GM12878 (cell line): Measurements from ENCODE around the gene CP. TPM values are rescaled to one million over a fixed set of nuclear protein-coding genes. Genes with fewer than 3 reads are reported as not detected.
"Not testable (repeated sequence)": the region's sequence is repeated elsewhere in the genome, so short reads cannot be mapped to it uniquely, and the experiment has no call there.

Experiments used
- ATAC-seq: fragments of 200-7000 bp; cut with Tn5 transposase; 3 replicates; pipeline ENCODE4 v1.9.1; 2020; ENCODE audit warnings: mild to moderate bottlenecking, moderate library complexity
- BruUV-seq: library from RNA; stranded (reverse); fragments of 400-500 nt; replicated peaks from 2 replicates; lab custom pipeline; 2021; lab: Mats Ljungman, UMichigan
- CTCF ChIA-PET: fragments of 300-600 bp; sonication (Branson Sonifier 250); formaldehyde crosslinking; extraction: SDS; loops from one replicate; lab custom pipeline; 2021; ENCODE audit warnings: inconsistent platforms; lab: Yijun Ruan, JAX
- POLR2A ChIA-PET: fragments of 350-600 bp; formaldehyde crosslinking; extraction: SDS; loops from one replicate; lab custom pipeline; 2021; ENCODE audit warnings: inconsistent platforms; lab: Charles Lee
- RAD21 ChIA-PET: fragments of 300-600 bp; sonication (Branson Sonifier 250); formaldehyde crosslinking; loops from one replicate; lab custom pipeline; 2023; ENCODE audit warnings: antibody characterized with exemption; ENCODE audit not compliant: unreplicated experiment; lab: Charles Lee
- SMC1A ChIA-PET: fragments of 300-600 bp; sonication (Branson Sonifier 250); formaldehyde crosslinking; loops from one replicate; lab custom pipeline; 2023; ENCODE audit not compliant: unreplicated experiment, uncharacterized antibody; lab: Charles Lee
- DNase-seq: peaks from one replicate; pipeline ENCODE4 v3.0.0-alpha.2; 2011; ENCODE audit warnings: low read depth, low spot score
- FAIRE-seq: peaks from 3 replicates; lab custom pipeline; 2011; peaks lifted over from hg19 to GRCh38; lab: Jason Lieb, UNC
- H2AFZ ChIP-seq: 2 replicates; pipeline ENCODE4 v1.6.0; 2011; ENCODE audit warnings: low read depth, low read length, control low read depth; ENCODE audit not compliant: control insufficient read depth
- H3K27ac ChIP-seq: 2 replicates; pipeline ENCODE4 v1.5.1; 2011; ENCODE audit warnings: control low read depth; ENCODE audit not compliant: control insufficient read depth, insufficient read depth
- H3K27me3 ChIP-seq, 2 experiments: replicated peaks in 1 of 2; 2 replicates each; pipeline versions ENCODE4 v1.6.0 to v1.6.1; 2011; ENCODE audit warnings: low read length in 1 of 2; ENCODE audit not compliant: control insufficient read depth in 2 of 2, insufficient read depth in 2 of 2
- H3K36me3 ChIP-seq, 2 experiments: 2 replicates each; pipeline ENCODE4 v1.5.1; 2011; ENCODE audit warnings: low read length in 1 of 2; ENCODE audit not compliant: control insufficient read depth in 2 of 2, insufficient read depth in 2 of 2
- H3K4me1 ChIP-seq: 2 replicates; pipeline ENCODE4 v1.6.1; 2011; ENCODE audit warnings: mild to moderate bottlenecking, low read length, moderate library complexity, mixed read lengths; ENCODE audit not compliant: control insufficient read depth, insufficient read depth
- H3K4me2 ChIP-seq: 2 replicates; pipeline ENCODE4 v1.6.0; 2011; ENCODE audit warnings: control low read depth; ENCODE audit not compliant: control insufficient read depth, insufficient read depth
- H3K4me3 ChIP-seq: fragments of 200-600 bp; sonication (generic); 2 replicates; pipeline ENCODE4 v1.5.1; 2016
- H3K79me2 ChIP-seq: 2 replicates; pipeline ENCODE4 v1.6.0; 2011; ENCODE audit warnings: low read length; ENCODE audit not compliant: control insufficient read depth, insufficient read depth
- H3K9ac ChIP-seq: 2 replicates; pipeline ENCODE4 v1.8.0; 2011; ENCODE audit warnings: low read length, control low read depth, mixed read lengths; ENCODE audit not compliant: control insufficient read depth, insufficient read depth
- H3K9me3 ChIP-seq: replicated peaks from 3 replicates; pipeline ENCODE4 v1.5.1; 2011; ENCODE audit warnings: mild to moderate bottlenecking, low read length; ENCODE audit not compliant: control insufficient read depth, insufficient read depth
- H4K20me1 ChIP-seq: 2 replicates; pipeline ENCODE4 v1.6.0; 2011; ENCODE audit not compliant: control insufficient read depth, insufficient read depth
- ATF2 ChIP-seq: IDR thresholded peaks from 2 replicates; pipeline ENCODE4 v1.6.1; 2012; ENCODE audit warnings: low read length, inconsistent platforms
- BCLAF1 ChIP-seq: fragments of 450-650 bp; IDR thresholded peaks from 2 replicates; pipeline ENCODE4 v1.6.1; 2017; ENCODE audit warnings: antibody characterized with exemption, mild to moderate bottlenecking, moderate library complexity
- HDGF ChIP-seq: fragments of 450-650 bp; IDR thresholded peaks from 2 replicates; pipeline ENCODE4 v1.6.1; 2016; ENCODE audit warnings: antibody characterized with exemption
- RAD51 ChIP-seq: fragments of 450-650 bp; IDR thresholded peaks from 2 replicates; pipeline ENCODE4 v1.6.1; 2016; ENCODE audit warnings: moderate library complexity, mild to moderate bottlenecking, inconsistent platforms
- SPI1 ChIP-seq: IDR thresholded peaks from 2 replicates; pipeline ENCODE4 v1.6.1; 2011; ENCODE audit warnings: low read depth, mild to moderate bottlenecking, low read length, moderate library complexity, borderline replicate concordance; ENCODE audit not compliant: insufficient read depth
- SRF ChIP-seq, 2 experiments: IDR thresholded peaks; 2 replicates each; pipeline ENCODE4 v1.6.1; 2011; ENCODE audit warnings: low read depth in 2 of 2, low read length in 2 of 2, mild to moderate bottlenecking in 1 of 2, moderate library complexity in 1 of 2
- TCF7 ChIP-seq: IDR thresholded peaks from 2 replicates; pipeline ENCODE4 v1.6.1; 2014; ENCODE audit warnings: antibody characterized with exemption, borderline replicate concordance
- ZNF274 ChIP-seq: IDR thresholded peaks from one replicate; pipeline ENCODE4 v1.8.0; 2011; ENCODE audit not compliant: insufficient read length, insufficient read depth
- ZNF384 ChIP-seq: IDR thresholded peaks from 2 replicates; pipeline ENCODE4 v1.6.1; 2012; ENCODE audit warnings: low read depth, mild to moderate bottlenecking, low read length, improper control_type of control experiment, borderline replicate concordance
- WGBS: methylation state at CpG from one replicate; pipeline ENCODE4 v1.1.6; 2016; ENCODE audit warnings: low lambda C conversion rate; ENCODE audit not compliant: insufficient replicate concordance, insufficient coverage; ENCODE audit errors: missing lambda C conversion rate; 5-methylcytosine and 5-hydroxymethylcytosine counted together
- in situ Hi-C: fragments of 300-500 bp; cut with MboI; formaldehyde crosslinking; loops from 9 replicates; pipeline ENCODE4 v1.14.3; 2018; ENCODE audit warnings: mixed read lengths
- intact Hi-C: fragments of 100-400 bp; cut with micrococcal nuclease; formaldehyde crosslinking; loops from one replicate; pipeline ENCODE4 v1.14.2; 2022; ENCODE audit not compliant: unreplicated experiment
- polyA plus RNA-seq, 11 experiments: library from polyadenylated mRNA; depleted of rRNA in 4 of 11; unstranded in 6 of 11; stranded (reverse) in 5 of 11; fragments of >200 nt; fragmentation: Nextera tagmentation in 4 of 11; fragmentation: Illumina TruSeq in 1 of 11; extraction: Ambion mirVana in 4 of 11; extraction: Trizol in 1 of 11; gene quantifications; 1 replicate in 1 of 11; 2 replicates in 10 of 11; pipeline versions ENCODE4 v1.2.1 to v1.2.3, GENCODE V29; 2011 to 2016; ENCODE audit warnings: inconsistent platforms in 2 of 11, missing spikeins in 2 of 11, low read depth in 1 of 11
- total RNA-seq, 4 experiments: library from RNA; depleted of rRNA in 3 of 4; stranded (reverse); fragments of >200 nt in 3 of 4; fragmentation: Illumina TruSeq in 1 of 4; extraction: Trizol in 1 of 4; gene quantifications; 2 replicates each; pipeline versions ENCODE4 v1.2.1 to v1.2.3, GENCODE V29; 2013 to 2021
- TF ChIP-seq, protein P1 (sequence below): fragments of 450-650 bp; IDR thresholded peaks from 2 replicates; pipeline ENCODE4 v1.6.1; 2017; ENCODE audit warnings: mild to moderate bottlenecking

Gene CP
- total and polyA plus RNA-seq, 10 of the 15 experiments (the other 5 are each of a cell fraction or from before 2014, with no cell fraction given): 0.14 to 1.2 (median 0.30) TPM; not detected in 6

DNA sequence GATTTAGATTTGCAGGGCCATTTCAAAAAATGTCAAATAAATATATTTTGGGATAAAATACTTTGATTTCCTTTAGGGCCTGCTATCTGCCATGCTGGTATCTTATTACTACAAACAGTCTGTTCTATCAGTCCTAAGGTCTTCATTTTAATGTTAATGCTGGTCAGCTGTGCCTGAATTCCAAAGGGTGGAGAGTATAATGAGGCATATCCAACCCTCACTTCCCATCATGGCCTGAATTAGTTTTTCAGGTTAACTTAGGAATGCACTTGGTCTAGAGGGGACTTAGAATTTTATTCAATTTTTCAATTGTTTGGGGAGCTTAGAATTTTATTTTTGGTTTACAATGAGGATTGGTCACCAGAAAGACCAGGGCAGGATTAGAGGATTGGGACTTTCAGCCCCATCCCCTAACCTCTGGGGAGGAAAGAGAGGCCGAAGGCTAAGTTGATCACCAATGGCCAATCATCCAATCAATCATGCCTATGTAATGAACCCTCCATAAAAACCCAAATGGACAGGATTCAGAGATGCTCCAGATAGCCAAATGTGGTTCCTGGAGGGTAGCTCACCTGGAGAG, 17.8 kb upstream of the CP start:
- in situ Hi-C loops: no loop called here
- Histone ChIP-seq H3K9ac (no peak overlapping the region), H3K4me3 (no peak overlapping the region), H3K4me2 (no peak overlapping the region), H4K20me1 (no peaks in the 10 kb centered on the region), H3K36me3 (no peaks in the 10 kb centered on the region), H3K4me1 (peaks cover 6% of the 10 kb centered on the region; the same call in 1 of the 2 replicates), H3K27ac (no peak overlapping the region), H3K27me3 (no peaks in the 10 kb centered on the region; a peak in 1 of 4 replicates), H3K79me2 (no peaks in the 10 kb centered on the region), H3K9me3 (no peaks in the 10 kb centered on the region), H2AFZ (no peak overlapping the region)
- ChIA-PET SMC1A (no interaction called here), POLR2A (no interaction called here), CTCF (no interaction called here), RAD21 (no interaction called here)
- intact Hi-C loops: no loop called here
- no peak for ATAC-seq
- no TSS peak for BruUV-seq
- TF ChIP-seq SPI1 (no peak), ZNF384 (no peak), ATF2 (no peak), TCF7 (no peak), SRF (IDR thresholded peaks at IDR 0.05; ENCODE audit: low read depth in 2 of 2, low read length in 2 of 2) (no peak), RAD51 (no peak), ZNF274 (no peak), HDGF (no peak), BCLAF1 (no peak)
- TF ChIP-seq, protein P1, sequence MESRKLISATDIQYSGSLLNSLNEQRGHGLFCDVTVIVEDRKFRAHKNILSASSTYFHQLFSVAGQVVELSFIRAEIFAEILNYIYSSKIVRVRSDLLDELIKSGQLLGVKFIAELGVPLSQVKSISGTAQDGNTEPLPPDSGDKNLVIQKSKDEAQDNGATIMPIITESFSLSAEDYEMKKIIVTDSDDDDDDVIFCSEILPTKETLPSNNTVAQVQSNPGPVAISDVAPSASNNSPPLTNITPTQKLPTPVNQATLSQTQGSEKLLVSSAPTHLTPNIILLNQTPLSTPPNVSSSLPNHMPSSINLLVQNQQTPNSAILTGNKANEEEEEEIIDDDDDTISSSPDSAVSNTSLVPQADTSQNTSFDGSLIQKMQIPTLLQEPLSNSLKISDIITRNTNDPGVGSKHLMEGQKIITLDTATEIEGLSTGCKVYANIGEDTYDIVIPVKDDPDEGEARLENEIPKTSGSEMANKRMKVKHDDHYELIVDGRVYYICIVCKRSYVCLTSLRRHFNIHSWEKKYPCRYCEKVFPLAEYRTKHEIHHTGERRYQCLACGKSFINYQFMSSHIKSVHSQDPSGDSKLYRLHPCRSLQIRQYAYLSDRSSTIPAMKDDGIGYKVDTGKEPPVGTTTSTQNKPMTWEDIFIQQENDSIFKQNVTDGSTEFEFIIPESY: no peak
- no peak for DNase-seq
- no peak for FAIRE-seq
- WGBS: 47% methylated on average over 1 of the region's 1 CpG

DNA sequence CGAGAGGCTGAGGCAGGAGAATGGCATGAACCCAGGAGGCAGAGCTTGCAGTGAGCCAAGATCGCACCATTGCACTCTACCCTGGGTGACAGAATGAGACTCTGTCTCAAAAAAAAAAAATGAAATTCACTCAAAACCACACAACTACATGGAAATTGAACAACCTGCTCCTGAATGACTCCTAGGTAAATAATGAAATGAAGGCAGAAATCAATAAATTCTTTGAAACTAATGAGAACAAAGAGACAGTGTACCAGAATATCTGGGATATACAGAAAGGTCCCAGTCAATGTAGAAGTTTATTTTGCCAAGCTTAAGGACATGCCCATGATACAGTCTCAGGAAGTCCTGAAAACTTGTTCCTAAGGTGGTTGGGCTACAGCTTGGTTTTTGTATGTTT, 16.6 kb upstream of the CP start:
- DNase-seq, CTCF ChIA-PET, H3K4me1 ChIP-seq, H3K9ac ChIP-seq, intact Hi-C loops, SMC1A ChIA-PET, H2AFZ ChIP-seq, H3K27me3 ChIP-seq, BruUV-seq, H3K36me3 ChIP-seq, H3K4me3 ChIP-seq, H4K20me1 ChIP-seq, POLR2A ChIA-PET, H3K79me2 ChIP-seq, FAIRE-seq, H3K27ac ChIP-seq, in situ Hi-C loops, H3K9me3 ChIP-seq, ATAC-seq, H3K4me2 ChIP-seq: not testable (repeated sequence)
- WGBS: 86% methylated on average over 2 of the region's 2 CpGs
- RAD21 ChIA-PET: interaction anchor here (0.6 kb wide), 1 partner anchor 195 kb away, joined by 3 read pairs; no protein-coding TSS in a partner anchor
